Measurements from ENCODE around the gene FAM131A. TPM values are rescaled to one million over a fixed set of nuclear protein-coding genes. Genes with fewer than 3 reads are reported as not detected.

Gene FAM131A
- total RNA-seq, 4 donors from 2014 or later = 7.4 to 20.2 (median 10.4) TPM

GRCh38 chr3:184358124-184358767 lies 20.8 kb downstream of the FAM131A start:
- H3K27ac ChIP-seq = no peak overlapping the region
- no peak overlapping the region for H3K4me3 ChIP-seq
- TF ChIP-seq POLR2A (IDR thresholded peaks at IDR 0.05) (no peak), CTCF (IDR thresholded peaks at IDR 0.05) (no peak)
- no peaks in the 10 kb centered on the region for H3K27me3 ChIP-seq
- 90 to 95% methylated on average over 5 to 10 of the region's 12 CpGs for WGBS, 2 donors
- no peak for DNase-seq
- peaks cover 9 to 32% (median 12%) of the 10 kb centered on the region in 3 donors for H3K4me1 ChIP-seq
- intact Hi-C loops (cut with DNase I) = loop anchor here (10.0 kb wide), 1 partner anchor 53 kb away; no protein-coding TSS in a partner anchor
- H3K36me3 ChIP-seq = peaks cover 0 to 35% (median 0%) of the 10 kb centered on the region in 3 donors
- no peaks in the 10 kb centered on the region for H3K9me3 ChIP-seq

- intact Hi-C loops (cut with DNase I) = loop anchor here (10.0 kb wide), 1 partner anchor 54 kb away; no protein-coding TSS in a partner anchor
- 80% methylated on average over 5 of the region's 14 CpGs; no CpG with 5 or more reads in 1 of the 2 donors for WGBS, 2 donors
- no peak overlapping the region for H3K27ac ChIP-seq
- DNase-seq = no peak
- no peaks in the 10 kb centered on the region for H3K9me3 ChIP-seq
- H3K36me3 ChIP-seq = peaks cover 0 to 35% (median 0%) of the 10 kb centered on the region in 3 donors
- peaks cover 12 to 37% (median 15%) of the 10 kb centered on the region in 3 donors for H3K4me1 ChIP-seq
- TF ChIP-seq CTCF (IDR thresholded peaks at IDR 0.05) (no peak), POLR2A (IDR thresholded peaks at IDR 0.05) (no peak)
- no peak overlapping the region for H3K4me3 ChIP-seq
- H3K27me3 ChIP-seq = no peaks in the 10 kb centered on the region
Observed at GRCh38 chr3:184358921-184359350, 21.5 kb downstream of the FAM131A start.

GRCh38 chr3:184359610-184360009 lies 22.2 kb downstream of the FAM131A start:
- Histone ChIP-seq H3K27ac (no peak overlapping the region), H3K9me3 (no peaks in the 10 kb centered on the region), H3K4me1 (peaks cover 16 to 38% (median 19%) of the 10 kb centered on the region in 3 donors), H3K36me3 (peaks cover 0 to 37% (median 0%) of the 10 kb centered on the region in 3 donors), H3K27me3 (no peaks in the 10 kb centered on the region), H3K4me3 (no peak overlapping the region)
- 55 to 58% methylated on average over 7 to 8 of the region's 9 CpGs for WGBS, 2 donors
- intact Hi-C loops (cut with DNase I) = loop anchor here (10.0 kb wide), 1 partner anchor 55 kb away; no protein-coding TSS in a partner anchor
- DNase-seq = no peak
- TF ChIP-seq CTCF (IDR thresholded peaks at IDR 0.05) (no peak), POLR2A (IDR thresholded peaks at IDR 0.05) (no peak)

GRCh38 chr3:184360070-184360928 lies 22.9 kb downstream of the FAM131A start:
- Histone ChIP-seq H3K4me3 (peak overlapping the region in 3 of 4 donors; percentile 82 to 94 (median 90)), H3K4me1 (peaks cover 16 to 42% (median 21%) of the 10 kb centered on the region in 3 donors), H3K9me3 (no peaks in the 10 kb centered on the region), H3K27ac (no peak overlapping the region), H3K27me3 (no peaks in the 10 kb centered on the region), H3K36me3 (peaks cover 0 to 40% (median 0%) of the 10 kb centered on the region in 3 donors)
- TF ChIP-seq POLR2A (IDR thresholded peaks at IDR 0.05) (no peak), CTCF (IDR thresholded peaks at IDR 0.05) (no peak)
- 58 to 63% methylated on average over 10 to 11 of the region's 12 CpGs for WGBS, 2 donors
- intact Hi-C loops (cut with DNase I) = no loop called here
- no peak for DNase-seq
